T-cell (primary cell): ENCODE results near the gene AIP. TPM values are rescaled to one million over a fixed set of nuclear protein-coding genes. Genes with fewer than 3 reads are reported as not detected.

Source experiments
- ATAC-seq, 4 experiments: fragments of 200-7000 bp in 3 of 4; fragments of 150-1000 bp in 1 of 4; cut with Tn5 transposase; replicated peaks in 1 of 4; 1 replicate in 3 of 4; 2 replicates in 1 of 4; pipeline ENCODE4 v1.10.0; 2021; ENCODE audit warnings: moderate library complexity in 3 of 4, mild to moderate bottlenecking in 2 of 4, moderate number of reproducible peaks in 1 of 4
- CTCF ChIA-PET, 2 donors: fragments of 300-600 bp; sonication (Branson Sonifier 250); formaldehyde crosslinking; loops; one replicate each; lab custom pipeline; 2022; ENCODE audit warnings: antibody characterized with exemption in 2 of 2; lab: Charles Lee
- POLR2A ChIA-PET, 2 donors: fragments of 300-600 bp; sonication (Branson Sonifier 250); formaldehyde crosslinking; loops; one replicate each; lab custom pipeline; 2022; ENCODE audit warnings: antibody characterized with exemption in 2 of 2; lab: Charles Lee
- DNase-seq, 35 experiments: peaks; one replicate each; pipeline versions ENCODE4 v3.0.0 to v3.0.0-alpha.2; 2013 to 2023
- H3K27ac ChIP-seq: one replicate; pipeline ENCODE4 v1.5.1; 2013; ENCODE audit warnings: low read length
- H3K27me3 ChIP-seq, 2 experiments: replicated peaks in 1 of 2; 1 replicate in 1 of 2; 2 replicates in 1 of 2; pipeline versions ENCODE4 v1.6.1 to v1.7.0; 2013; ENCODE audit warnings: low read length in 1 of 2, mixed read lengths in 1 of 2; ENCODE audit not compliant: control insufficient read depth in 2 of 2, insufficient read depth in 2 of 2; ENCODE audit errors: extremely low read depth in 1 of 2
- H3K36me3 ChIP-seq, 2 donors: 1 replicate in 1 of 2; 2 replicates in 1 of 2; pipeline versions ENCODE4 v1.6.1 to v1.7.0; 2013; ENCODE audit warnings: low read length in 1 of 2; ENCODE audit not compliant: control insufficient read depth in 2 of 2, insufficient read depth in 1 of 2; ENCODE audit errors: extremely low read depth in 1 of 2
- H3K4me1 ChIP-seq, 2 experiments: 1 replicate in 1 of 2; 2 replicates in 1 of 2; pipeline versions ENCODE4 v1.6.1 to v1.7.0; 2013; ENCODE audit warnings: low read length in 2 of 2, mixed read lengths in 1 of 2; ENCODE audit not compliant: insufficient read depth in 2 of 2, control insufficient read depth in 1 of 2; ENCODE audit errors: extremely low read depth in 1 of 2
- H3K4me3 ChIP-seq, 2 donors: 1 replicate in 1 of 2; 2 replicates in 1 of 2; pipeline versions ENCODE4 v1.5.1 to v1.7.0; 2013; ENCODE audit warnings: mild to moderate bottlenecking in 2 of 2, low read length in 1 of 2, moderate library complexity in 1 of 2; ENCODE audit not compliant: control insufficient read depth in 1 of 2; ENCODE audit errors: extremely low read depth in 1 of 2
- H3K9me3 ChIP-seq: 2 replicates; pipeline ENCODE4 v1.7.0; 2013
- H3K27ac Mint-ChIP-seq, 2 donors: one replicate each; pipeline ENCODE4 v1.8.0; 2020 to 2021; ENCODE audit warnings: mild to moderate bottlenecking in 2 of 2, mixed read lengths in 2 of 2
- H3K27me3 Mint-ChIP-seq, 2 donors: one replicate each; pipeline ENCODE4 v1.8.0; 2021 to 2022; ENCODE audit warnings: mixed read lengths in 2 of 2
- H3K36me3 Mint-ChIP-seq: one replicate; pipeline ENCODE4 v1.8.0; 2021; ENCODE audit warnings: mixed read lengths
- H3K4me1 Mint-ChIP-seq, 3 donors: one replicate each; pipeline ENCODE4 v1.8.0; 2020 to 2022; ENCODE audit warnings: mixed read lengths in 3 of 3, mild to moderate bottlenecking in 1 of 3
- H3K4me3 Mint-ChIP-seq, 3 donors: one replicate each; pipeline ENCODE4 v1.8.0; 2020 to 2022; ENCODE audit warnings: mild to moderate bottlenecking in 3 of 3, mixed read lengths in 3 of 3, moderate library complexity in 3 of 3
- H3K9me3 Mint-ChIP-seq, 3 donors: one replicate each; pipeline ENCODE4 v1.8.0; 2020 to 2022; ENCODE audit warnings: mixed read lengths in 3 of 3
- WGBS: methylation state at CpG from one replicate; pipeline ENCODE4 v1.1.5; 2013; ENCODE audit warnings: missing lambda C conversion rate; ENCODE audit not compliant: insufficient coverage; 5-methylcytosine and 5-hydroxymethylcytosine counted together
- total RNA-seq, 35 experiments: library from RNA in 6 of 35; stranded (reverse) in 6 of 35; fragments of 120-200 nt in 1 of 35; gene quantifications; one replicate each; pipeline versions ENCODE4 v1.2.1 to v1.2.4 and lab custom pipeline; 2013 to 2026

AIP gene
- total RNA-seq: 100 to 1,000 TPM; 114 to 168 (median 154) TPM
- total RNA-seq (2013): 132 TPM
- 37.9 to 123 (median 86.8) reads per million in 29 experiments for total RNA-seq (lab: John Stamatoyannopoulos, UW)

DNA sequence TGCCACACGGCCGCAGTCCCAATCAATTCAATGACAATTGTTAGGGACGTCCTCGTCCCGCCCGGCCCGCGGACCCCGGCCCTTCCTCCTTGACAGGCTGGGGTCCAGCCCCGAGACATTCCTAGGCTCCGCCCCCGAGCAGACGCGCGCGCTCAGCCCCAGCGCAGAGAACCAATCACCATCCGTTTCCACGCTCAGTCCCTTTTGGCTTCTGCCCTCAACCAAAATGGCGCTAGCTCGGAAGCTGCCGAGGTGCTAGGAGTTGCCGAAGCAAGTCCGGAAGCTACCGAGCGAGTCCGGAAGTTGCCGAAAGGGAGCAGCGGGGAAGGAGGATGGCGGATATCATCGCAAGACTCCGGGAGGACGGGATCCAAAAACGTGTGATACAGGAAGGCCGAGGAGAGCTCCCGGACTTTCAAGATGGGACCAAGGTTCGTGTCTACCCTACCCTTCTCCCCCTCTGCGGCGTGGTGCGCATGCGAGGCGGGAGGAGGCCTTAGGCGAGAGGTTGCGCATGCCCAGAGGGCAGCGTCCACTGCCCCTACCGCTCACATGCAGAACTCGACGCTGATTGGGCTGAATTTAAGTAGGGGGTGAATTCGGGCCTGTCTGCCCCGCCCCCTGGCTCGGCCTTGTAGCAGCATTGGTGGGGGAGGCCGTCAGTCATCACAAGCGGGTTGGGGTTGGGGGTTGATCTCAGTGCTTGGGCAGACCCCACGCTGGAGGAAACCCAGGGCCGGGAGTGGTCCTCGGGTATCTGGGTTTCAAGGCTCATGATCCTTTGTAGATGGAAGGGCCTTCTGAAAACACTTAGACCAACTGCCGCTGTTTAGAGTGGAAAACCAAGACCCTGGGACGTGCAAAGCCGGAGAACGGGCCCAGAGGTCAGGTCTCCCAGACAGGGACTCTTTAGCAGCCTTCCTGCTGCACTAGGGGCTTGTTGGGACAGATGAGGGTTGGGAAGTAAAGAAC is at the start of gene AIP:
Gene AIP (plus strand): TSS at position 200 of the 972 bp plus-strand sequence. CDS start 133 bp downstream, at position 333.
- CTCF ChIA-PET: interaction anchor here in 1 of 2 donors (0.7 to 1.0 kb wide), 3 partner anchors 23 to 110 kb away, joined by 3 to 8 read pairs (median 4); partner anchors contain the start of genes CLCF1 and PPP1CA
- DNase-seq (peak; percentile 93 to 99 (median 97)), ATAC-seq (peak; percentile 77 to 84 (median 83))
- peaks cover 52 to 55% (median 54%) of the 10 kb centered on the region in 3 donors for H3K4me1 Mint-ChIP-seq
- 1% methylated on average over 48 of the region's 60 CpGs for WGBS
- peaks cover 23 to 62% of the 10 kb centered on the region in 2 experiments for H3K4me1 ChIP-seq
- no peaks in the 10 kb centered on the region for H3K27me3 ChIP-seq
- H3K36me3 Mint-ChIP-seq: peaks cover 12% of the 10 kb centered on the region
- no peaks in the 10 kb centered on the region for H3K27me3 Mint-ChIP-seq
- no peaks in the 10 kb centered on the region for H3K9me3 ChIP-seq
- peak within 1 kb of the TSS; percentile 62 to 77 for H3K4me3 ChIP-seq
- peaks cover 4 to 16% of the 10 kb centered on the region in 2 donors for H3K36me3 ChIP-seq
- H3K9me3 Mint-ChIP-seq: no peaks in the 10 kb centered on the region
- peak within 1 kb of the TSS; percentile 99 for H3K27ac Mint-ChIP-seq
- POLR2A ChIA-PET: no interaction called here
- H3K27ac ChIP-seq: peak within 1 kb of the TSS; percentile 93
- peak within 1 kb of the TSS; percentile 86 to 98 (median 95) for H3K4me3 Mint-ChIP-seq

- H3K36me3 ChIP-seq: peaks cover 20 to 57% of the 10 kb centered on the region in 2 donors
- ChIA-PET POLR2A (no interaction called here), CTCF (interaction anchor here (0.6 to 1.1 kb wide), 2 partner anchors 17 to 360 kb away, joined by 3 to 5 read pairs; no protein-coding TSS in a partner anchor)
- peak in 3 of 35 experiments; percentile 13 to 45 (median 20) for DNase-seq
- ATAC-seq: no peak
- peak overlapping the region; percentile 47 to 99 (median 66) for H3K4me3 Mint-ChIP-seq
- H3K27me3 ChIP-seq: no peaks in the 10 kb centered on the region
- H3K27ac Mint-ChIP-seq: peak overlapping the region; percentile 85 to 89
- no peaks in the 10 kb centered on the region for H3K9me3 ChIP-seq
- H3K36me3 Mint-ChIP-seq: peaks cover 12% of the 10 kb centered on the region
- H3K4me1 Mint-ChIP-seq: peaks cover 53 to 71% (median 57%) of the 10 kb centered on the region in 3 donors
- peak overlapping the region; percentile 52 for H3K27ac ChIP-seq
- no peaks in the 10 kb centered on the region for H3K27me3 Mint-ChIP-seq
- H3K4me3 ChIP-seq: peak overlapping the region; percentile 29 to 77
- WGBS: 50% methylated on average over 11 of the region's 22 CpGs
- H3K4me1 ChIP-seq: peaks cover 26 to 87% of the 10 kb centered on the region in 2 experiments
- H3K9me3 Mint-ChIP-seq: no peaks in the 10 kb centered on the region
Observed at GRCh38 chr11:67433536-67434394, 49.1 kb upstream of the AIP start.

DNA sequence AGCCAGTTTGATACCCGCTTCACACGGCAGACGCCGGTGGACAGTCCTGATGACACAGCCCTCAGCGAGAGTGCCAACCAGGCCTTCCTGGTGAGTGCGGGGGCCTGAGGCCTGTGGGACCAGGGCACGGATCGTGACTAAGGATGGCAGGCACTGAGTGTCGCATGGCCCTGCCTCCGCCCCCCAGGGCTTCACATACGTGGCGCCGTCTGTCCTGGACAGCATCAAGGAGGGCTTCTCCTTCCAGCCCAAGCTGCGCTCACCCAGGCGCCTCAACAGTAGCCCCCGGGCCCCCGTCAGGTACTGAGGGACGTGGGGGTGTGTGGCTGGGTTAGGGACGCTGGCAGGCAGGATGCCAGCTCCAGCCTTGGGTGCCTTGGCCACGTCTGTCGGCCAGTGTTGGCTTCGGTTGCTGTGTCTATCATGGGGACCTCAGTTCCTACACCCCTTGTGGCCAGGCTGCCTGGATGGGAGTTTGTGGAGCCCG is 48.4 kb upstream of the AIP start:
- ATAC-seq (no peak), DNase-seq (peak in 5 of 35 experiments; percentile 18 to 45 (median 28))
- H3K36me3 Mint-ChIP-seq: peaks cover 12% of the 10 kb centered on the region

DNA sequence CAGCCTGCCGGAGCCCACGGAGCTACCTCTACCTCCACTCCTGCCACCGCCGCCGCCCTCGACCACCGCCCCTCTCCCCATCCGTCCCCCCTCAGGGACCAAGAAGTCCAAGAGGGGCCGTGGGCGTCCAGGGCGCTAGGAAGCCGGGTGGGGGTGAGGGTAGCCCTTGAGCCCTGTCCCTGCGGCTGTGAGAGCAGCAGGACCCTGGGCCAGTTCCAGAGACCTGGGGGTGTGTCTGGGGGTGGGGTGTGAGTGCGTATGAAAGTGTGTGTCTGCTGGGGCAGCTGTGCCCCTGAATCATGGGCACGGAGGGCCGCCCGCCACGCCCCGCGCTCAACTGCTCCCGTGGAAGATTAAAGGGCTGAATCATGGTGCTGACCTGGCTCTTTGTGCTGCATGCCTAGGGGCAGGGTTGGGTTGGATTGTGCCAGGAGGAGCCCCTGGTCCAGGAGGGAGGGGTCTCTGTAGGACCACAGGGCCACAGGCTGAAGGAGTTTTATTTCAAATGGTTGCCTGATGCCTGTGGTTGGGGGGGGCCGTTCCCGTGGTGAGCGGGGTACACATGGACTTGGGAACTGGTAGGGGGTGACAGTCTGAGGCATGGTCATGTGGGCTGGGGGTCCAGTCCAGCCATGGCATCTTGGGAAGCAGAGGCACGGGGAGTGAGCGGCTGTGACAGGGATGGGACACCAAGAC is 47.6 kb upstream of the AIP start:
- H3K36me3 ChIP-seq: peaks cover 20 to 57% of the 10 kb centered on the region in 2 donors
- Mint-ChIP-seq H3K4me3 (peak overlapping the region; percentile 91 to 99 (median 92)), H3K36me3 (peaks cover 12% of the 10 kb centered on the region), H3K9me3 (no peaks in the 10 kb centered on the region), H3K4me1 (peaks cover 60 to 74% (median 64%) of the 10 kb centered on the region in 3 donors), H3K27ac (peak overlapping the region; percentile 90 to 95), H3K27me3 (no peaks in the 10 kb centered on the region)
- WGBS: 26% methylated on average over 15 of the region's 26 CpGs
- peak overlapping the region; percentile 60 to 77 for H3K4me3 ChIP-seq
- peak overlapping the region; percentile 52 for H3K27ac ChIP-seq
- DNase-seq: peak in 5 of 35 experiments; percentile 16 to 33 (median 21)
- ChIA-PET CTCF (no interaction called here), POLR2A (no interaction called here)
- no peaks in the 10 kb centered on the region for H3K9me3 ChIP-seq
- ATAC-seq: no peak
- H3K27me3 ChIP-seq: no peaks in the 10 kb centered on the region
- H3K4me1 ChIP-seq: peaks cover 31 to 89% of the 10 kb centered on the region in 2 experiments

More for the DNA sequence above, 48.4 kb upstream of the AIP start:
- peaks cover 57 to 71% (median 59%) of the 10 kb centered on the region in 3 donors for H3K4me1 Mint-ChIP-seq
- ChIA-PET POLR2A (no interaction called here), CTCF (no interaction called here)
- no peaks in the 10 kb centered on the region for H3K27me3 Mint-ChIP-seq
- Histone ChIP-seq H3K4me1 (peaks cover 28 to 87% of the 10 kb centered on the region in 2 experiments), H3K9me3 (no peaks in the 10 kb centered on the region), H3K4me3 (peak overlapping the region; percentile 49 to 77), H3K36me3 (peaks cover 20 to 57% of the 10 kb centered on the region in 2 donors), H3K27me3 (no peaks in the 10 kb centered on the region), H3K27ac (peak overlapping the region; percentile 52)
- H3K4me3 Mint-ChIP-seq: peak overlapping the region; percentile 47 to 99 (median 66)
- no peaks in the 10 kb centered on the region for H3K9me3 Mint-ChIP-seq
- H3K27ac Mint-ChIP-seq: peak overlapping the region; percentile 85 to 89
- 34% methylated on average over 15 of the region's 23 CpGs for WGBS

DNA sequence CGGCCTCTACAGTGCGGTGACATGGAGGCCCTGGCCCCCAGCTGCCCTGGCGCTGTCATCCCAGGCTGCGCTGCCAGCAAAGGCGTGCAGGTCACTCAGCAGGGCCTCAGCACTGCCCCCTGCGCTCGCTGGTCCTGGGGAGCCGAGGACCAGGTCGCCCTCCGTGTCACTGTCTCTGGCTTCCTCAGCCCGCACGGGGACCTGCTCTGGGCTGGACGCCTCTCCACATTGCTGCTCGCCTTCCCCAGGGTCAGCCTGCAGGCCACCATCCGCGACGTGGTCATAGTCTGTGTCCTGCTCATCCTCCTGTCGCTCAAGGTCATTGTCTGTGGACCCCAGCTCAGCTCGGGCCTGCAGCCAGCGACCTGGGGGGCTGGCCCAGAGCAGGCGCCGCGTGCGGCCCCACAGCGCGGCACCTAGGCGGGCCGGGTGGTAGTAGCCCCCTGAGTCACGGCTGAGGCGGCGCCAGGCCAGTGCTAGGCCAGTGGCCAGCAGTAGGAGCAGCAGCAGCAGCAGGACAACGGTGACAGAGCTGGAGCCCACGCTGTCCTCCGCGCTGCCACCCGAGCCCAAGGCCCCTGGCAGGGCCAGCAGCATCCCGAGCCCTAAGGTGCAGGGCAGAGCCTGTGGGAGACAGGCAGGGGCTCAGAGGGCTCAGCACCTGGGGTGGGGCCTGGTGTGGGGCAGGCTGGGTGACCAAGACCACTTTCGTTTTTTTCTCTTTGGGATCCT is 46.9 kb upstream of the AIP start:
- H3K4me1 Mint-ChIP-seq: peaks cover 62 to 76% (median 64%) of the 10 kb centered on the region in 3 donors
- H3K27ac Mint-ChIP-seq: peak overlapping the region; percentile 91 to 95
- CTCF ChIA-PET: interaction anchor here in 1 of 2 donors (0.6 to 2.0 kb wide), 2 partner anchors 15 to 32 kb away, joined by 7 to 9 read pairs; no protein-coding TSS in a partner anchor
- peak overlapping the region; percentile 91 to 99 (median 92) for H3K4me3 Mint-ChIP-seq
- H3K27me3 Mint-ChIP-seq: no peaks in the 10 kb centered on the region
- POLR2A ChIA-PET: interaction anchor here in 1 of 2 donors (1.1 kb wide), 1 partner anchor 32 kb away, joined by 4 read pairs; no protein-coding TSS in a partner anchor
- DNase-seq (peak in 2 of 35 experiments; percentile 13 to 23), ATAC-seq (no peak)
- Histone ChIP-seq H3K4me3 (peak overlapping the region; percentile 60 to 77), H3K27ac (peak overlapping the region; percentile 52), H3K36me3 (peaks cover 17 to 54% of the 10 kb centered on the region in 2 donors), H3K27me3 (no peaks in the 10 kb centered on the region), H3K9me3 (no peaks in the 10 kb centered on the region), H3K4me1 (peaks cover 38 to 89% of the 10 kb centered on the region in 2 experiments)
- peaks cover 12% of the 10 kb centered on the region for H3K36me3 Mint-ChIP-seq
- H3K9me3 Mint-ChIP-seq: no peaks in the 10 kb centered on the region
- WGBS: 23% methylated on average over 38 of the region's 38 CpGs
